ENCODE results near the gene MMP13.
"Not testable (repeated sequence)": the region's sequence is repeated elsewhere in the genome, so short reads cannot be mapped to it uniquely, and the experiment has no call there.

MMP13 gene

DNA sequence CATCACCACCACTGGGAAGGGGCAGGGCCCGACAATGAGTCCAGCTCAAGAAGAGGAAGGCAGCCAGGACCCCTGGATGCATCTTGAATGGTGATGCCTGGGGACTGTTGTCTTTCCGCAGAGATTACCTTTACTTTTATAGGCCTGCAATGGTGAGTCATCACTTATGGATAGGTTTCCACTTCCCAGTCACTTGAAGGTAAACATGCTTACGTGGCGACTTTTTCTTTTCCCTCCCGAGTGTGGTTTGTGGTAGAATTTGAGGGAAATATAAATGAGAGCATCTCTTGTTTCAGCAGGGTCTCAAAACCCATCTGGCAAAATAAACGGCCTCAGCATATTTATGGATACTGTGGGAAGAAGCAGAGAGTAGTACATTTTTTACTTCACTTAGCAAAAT is at the start of gene MMP13:
Gene MMP13, minus strand, starts transcription at position 109 of the 400 bp plus-strand sequence. Its CDS starts 27 bp downstream, at position 82.
- no peak for DNase-seq

DNA sequence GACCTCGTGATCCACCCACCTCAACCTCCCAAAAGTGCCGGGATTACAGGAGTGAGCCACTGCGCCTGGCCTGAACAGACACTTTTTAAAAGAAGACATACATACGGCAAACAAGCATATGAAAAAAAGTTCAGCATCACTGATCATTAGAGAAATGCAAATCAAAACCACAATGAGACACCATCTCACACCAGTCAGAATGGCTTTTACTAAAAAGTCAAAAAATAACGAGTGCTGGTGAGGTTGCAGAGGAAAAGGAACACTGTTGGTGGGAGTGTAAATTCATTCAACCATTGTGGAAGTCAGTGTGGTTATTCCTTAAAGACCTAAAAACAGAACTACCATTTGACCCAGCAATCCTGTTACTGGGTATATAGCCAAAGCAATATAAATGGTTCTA is 48.7 kb upstream of the MMP13 start:
- not testable (repeated sequence) for DNase-seq

DNA sequence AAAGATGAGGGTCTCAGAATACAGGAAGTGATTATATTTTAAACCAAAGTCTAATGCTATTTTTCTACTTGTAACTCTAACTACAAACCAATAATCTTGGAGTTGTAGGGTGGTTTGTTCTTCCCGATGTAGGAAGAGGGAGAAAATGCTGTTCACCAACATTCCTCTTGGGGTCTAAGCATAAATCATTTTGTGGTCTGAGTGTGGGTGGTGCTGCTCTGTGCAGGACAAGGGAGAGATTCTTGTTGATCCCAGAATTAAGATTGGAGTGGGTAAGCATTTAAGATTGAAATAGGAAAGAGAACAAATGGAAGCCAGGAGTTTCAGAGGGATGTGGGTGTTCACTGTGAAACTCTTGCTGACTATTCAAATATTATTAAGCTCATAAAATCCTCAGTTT is 38.6 kb upstream of the MMP13 start:
- DNase-seq, result no peak

DNA sequence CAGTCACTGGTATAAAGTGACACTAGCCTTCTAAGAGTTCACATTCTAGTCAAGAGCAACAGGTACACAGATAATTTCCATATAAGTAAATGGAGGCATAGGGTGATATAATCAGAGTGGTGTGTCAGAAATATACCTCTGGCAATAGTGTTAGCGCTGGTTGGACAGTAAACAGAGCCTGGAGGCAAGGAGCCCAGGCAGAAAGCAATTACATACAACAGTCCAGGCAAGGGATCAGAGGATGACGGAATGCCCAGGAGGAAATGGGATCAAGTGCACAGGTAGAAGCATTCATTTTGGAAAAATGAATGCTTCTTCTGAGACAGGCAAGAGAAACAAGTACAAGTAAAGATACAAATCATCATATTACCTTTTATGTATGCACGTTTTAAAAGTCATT is 36.2 kb upstream of the MMP13 start:
- DNase-seq, result no peak

DNA sequence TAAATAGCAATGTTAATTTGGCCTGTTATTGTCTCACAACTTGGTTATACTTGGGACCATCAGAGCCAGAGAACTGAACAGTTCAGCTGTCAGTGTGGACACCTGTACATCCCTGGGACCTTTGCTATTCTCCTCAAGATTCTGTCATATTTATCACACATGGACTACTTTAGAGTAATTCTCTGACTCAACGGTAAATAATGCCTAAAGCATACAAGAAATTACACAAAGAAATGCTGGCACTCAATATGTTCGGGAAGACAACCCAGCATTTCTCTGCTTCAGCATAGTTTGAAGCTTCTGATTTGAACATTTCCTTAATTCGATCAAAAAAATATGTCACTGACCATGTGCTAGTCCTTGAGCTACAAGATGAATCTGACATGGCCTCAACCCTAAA is 34.6 kb upstream of the MMP13 start:
- DNase-seq, result no peak

DNA sequence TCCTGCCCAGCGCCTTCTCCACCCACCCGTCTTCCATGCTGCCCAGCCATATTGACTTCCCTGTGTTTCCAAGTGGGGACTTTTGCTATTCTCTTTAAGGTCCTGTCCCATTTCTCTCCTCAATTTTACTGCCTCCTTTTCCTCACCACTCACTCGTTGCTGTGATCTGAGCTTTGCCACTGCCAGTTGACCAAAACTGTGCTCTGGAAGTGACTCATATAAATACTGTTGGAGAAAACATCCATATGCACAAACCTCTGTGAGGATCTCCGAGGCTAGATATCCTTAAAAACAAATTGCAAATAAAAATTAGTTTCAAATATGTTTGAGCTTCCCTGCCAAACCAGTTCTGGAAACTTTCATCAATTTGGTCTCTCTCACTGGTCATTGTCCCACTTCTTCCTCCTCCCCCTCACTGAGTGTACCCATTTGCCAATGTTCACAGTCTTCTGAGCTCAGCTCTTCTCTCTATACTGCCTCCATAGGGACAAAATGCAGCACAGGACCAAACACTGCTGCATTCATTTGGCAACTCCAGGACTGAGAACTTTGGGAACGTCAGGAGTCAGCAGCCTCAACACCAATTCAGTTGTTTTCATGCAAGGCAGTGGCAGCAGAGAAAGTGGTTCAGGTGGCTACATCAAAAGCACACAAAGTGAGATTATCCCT is 34.0 kb upstream of the MMP13 start:
- no peak for DNase-seq

DNA sequence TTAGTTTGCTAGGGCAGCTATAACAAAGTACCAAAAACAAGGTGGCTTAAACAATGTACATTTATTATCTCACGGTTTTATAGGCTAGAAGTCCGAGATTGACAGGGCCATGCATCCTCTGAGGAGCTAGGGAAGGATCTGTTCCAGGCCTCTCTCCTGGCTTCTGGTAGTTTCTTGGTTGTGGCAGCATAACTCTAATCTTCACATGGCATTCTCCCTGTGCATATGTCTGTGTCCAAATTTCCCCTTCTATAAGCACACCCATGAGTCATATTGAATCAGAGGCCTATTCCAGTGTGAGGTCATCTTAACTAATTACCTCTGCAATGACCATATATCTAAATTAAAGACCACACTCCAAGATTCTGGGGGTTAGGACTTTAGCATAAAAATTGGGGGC is 31.3 kb upstream of the MMP13 start:
- no peak for DNase-seq

DNA sequence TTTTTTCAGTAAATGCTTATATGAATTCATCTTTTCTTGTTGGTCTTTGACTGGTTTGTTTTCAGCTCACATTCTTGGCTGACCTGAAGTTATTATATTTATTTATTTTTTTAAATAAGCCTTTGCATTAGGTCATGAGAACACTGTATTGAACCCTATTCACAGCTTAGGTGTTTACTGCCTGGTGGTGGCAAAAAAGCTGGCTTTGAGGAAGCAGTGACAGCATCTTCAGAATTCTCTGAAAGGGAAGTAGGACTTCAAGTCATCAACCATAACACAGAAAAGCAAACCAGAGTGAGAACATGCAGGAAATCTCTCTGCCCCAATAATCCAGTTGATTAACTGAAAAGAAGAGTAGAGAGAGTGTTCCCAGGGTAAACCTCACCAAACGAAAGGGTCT is 30.3 kb upstream of the MMP13 start:
- no peak for DNase-seq

DNA sequence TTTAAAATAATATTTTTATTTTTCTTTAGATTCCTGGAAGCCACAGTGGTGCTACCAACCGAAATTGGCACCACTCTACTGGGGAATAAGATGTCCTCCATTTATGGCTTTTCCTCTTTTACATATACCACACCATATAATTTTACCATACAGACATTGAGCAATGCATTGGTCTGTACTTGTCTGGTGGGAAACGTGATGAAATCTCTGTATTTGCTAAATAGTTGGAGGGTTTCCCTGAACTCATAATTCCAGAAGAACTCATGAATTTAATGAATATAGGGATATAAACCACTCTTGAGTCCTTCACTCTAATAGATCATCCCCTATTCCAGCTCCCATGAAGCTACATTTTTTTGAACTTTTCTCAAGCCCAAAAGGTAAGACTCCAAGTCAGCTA is 28.0 kb upstream of the MMP13 start:
- no peak for DNase-seq

DNA sequence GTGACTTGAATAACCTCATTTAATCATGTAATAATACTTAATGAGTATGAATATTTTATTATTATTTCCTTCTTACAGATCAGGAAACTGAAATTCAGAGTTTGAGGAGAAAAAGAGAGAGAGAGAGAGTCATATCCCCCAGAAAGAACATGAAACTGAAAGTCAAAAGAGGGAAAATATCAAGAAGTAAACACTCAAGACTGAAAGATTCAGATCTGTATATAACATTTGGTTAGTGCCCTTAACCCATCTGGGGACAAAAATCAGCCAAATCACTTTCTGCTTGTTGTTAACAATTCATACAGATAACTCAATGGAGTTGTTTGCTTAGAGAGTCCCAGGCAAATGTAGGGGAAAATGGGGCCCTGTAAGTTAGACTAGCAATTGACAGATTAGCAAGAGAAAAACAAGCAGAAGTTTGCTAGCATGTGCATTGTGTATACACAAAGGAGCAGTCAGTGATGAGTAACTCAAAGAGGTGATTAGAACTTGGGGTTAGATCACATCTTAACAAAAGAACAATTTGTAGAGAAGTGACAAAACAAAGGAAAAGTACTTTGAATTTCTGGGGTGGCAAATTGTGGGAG is 25.9 kb upstream of the MMP13 start:
- DNase-seq, result no peak

DNA sequence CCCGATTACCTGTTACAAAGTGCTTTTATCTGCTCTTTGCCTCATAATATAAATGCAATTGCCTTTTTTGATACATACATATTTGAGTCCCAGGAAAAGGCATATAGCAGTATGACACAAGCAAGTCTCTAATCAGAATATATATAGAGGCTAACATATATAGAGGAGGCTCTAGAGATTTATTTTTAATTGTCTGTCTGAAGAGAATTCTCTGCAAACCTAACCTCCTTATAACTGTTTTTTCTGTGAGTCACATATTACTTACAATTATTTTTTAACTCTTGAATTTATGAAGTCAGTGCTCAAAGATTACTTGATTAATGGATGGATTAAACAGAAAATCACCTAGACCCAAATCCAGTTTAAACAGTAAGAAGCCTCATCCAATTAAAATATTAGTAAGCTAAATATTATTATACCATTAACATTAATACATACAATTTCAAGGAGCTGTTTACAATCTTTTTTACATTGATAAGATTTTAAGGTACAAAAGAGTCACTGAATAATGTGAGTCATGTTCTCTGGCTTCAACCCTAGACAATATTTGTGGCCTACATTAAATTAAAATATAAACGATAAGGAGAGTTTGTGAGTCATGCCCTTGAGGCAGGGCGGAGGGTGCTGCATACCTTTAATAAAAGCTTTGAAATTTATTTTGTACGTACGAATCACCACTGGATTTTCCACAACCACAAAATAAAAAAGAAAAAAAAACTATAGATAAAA is 19.2 kb upstream of the MMP13 start:
- no peak for DNase-seq

DNA sequence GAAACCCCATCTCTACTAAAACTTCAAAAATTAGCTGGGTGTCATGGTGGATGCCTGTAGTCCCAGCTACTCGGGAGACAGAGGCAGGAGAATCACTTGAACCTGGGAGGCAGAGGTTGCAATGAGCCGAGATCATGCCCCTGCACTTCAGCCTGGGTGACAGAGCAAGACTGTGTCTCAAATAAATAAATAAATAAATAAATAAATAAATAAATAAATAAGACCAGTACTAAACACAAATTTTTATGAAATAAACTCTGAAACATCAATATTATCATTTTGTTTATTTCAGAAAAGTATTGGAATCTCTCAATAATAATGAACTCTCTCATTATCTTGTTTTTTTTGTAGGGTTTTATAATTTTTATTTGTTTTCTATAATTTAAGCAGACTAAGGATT is 18.2 kb upstream of the MMP13 start:
- DNase-seq, result not testable (repeated sequence)

DNA sequence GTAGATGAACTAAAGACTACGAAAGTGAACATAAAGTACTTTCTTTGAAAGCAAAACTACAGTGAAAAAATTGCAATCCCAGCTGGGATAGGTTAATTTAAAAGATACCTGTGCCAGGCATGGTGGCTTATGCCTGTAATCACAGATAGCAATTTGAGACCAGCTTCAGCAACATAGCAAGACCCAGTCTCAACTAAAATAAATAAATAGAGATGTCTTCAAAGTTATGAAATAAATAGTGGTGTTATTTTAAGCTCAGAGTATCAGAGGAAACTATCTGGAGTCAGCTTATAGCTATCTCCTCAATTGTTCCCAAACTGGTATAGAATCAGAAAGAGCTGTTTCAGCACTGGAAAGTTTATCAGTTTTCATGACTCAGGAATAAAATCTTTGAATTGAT is 17.3 kb upstream of the MMP13 start:
- no peak for DNase-seq

DNA sequence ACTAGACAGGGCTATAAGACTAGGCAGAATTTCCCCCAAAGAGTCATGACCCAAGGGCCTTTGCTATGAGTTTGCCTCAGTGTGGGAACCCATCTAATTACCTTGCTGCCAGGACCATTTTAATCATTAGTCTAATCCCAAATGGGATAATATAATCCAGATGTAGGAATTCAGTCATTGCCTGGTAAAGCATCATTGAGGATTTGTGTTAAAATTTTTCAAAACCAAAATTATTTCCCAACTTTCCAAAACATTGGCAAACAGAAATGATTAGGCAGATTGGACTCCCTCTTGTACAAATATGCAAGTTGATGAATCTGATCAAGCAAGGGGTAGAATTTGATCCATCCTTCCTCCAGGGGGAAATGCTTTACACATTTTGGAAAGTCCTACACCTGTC is 16.2 kb upstream of the MMP13 start:
- DNase-seq, result no peak

DNA sequence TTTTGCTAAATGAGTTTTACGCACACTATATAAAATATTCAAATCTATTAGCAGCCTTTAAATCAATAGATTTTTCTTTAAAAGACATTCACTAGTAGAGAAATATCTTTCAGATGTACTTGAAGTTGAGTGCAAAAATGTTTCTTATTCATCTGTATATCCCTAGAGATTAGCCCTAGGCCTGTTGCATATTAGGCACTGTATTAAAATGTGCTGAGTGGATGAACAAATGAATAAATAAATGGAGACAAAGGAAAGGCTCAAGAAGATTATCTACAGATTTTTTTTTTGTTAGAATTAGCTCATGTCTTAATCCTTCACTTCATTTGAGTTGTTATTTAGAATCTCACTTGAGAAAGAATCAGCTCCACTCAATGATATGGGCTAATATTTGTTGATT is 12.0 kb upstream of the MMP13 start:
- no peak for DNase-seq

DNA sequence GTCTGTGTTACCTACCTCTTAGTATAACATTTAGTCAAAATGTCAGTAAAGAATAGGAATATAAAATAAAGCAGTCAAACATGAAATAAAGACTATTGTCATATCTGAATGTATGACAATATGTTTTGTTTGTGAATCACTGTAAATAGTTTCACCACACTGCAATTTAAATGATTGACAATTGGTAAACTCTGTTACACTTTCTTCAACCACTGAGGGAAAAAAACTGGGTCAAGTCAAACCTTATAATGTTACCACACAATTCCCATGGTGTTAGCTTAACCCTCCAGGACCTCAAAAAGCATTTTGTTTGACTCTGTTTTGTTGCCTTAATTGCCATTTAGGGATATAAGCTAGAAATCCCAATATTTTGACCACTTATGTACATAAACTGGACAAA is 10.5 kb upstream of the MMP13 start:
- DNase-seq, result no peak

DNA sequence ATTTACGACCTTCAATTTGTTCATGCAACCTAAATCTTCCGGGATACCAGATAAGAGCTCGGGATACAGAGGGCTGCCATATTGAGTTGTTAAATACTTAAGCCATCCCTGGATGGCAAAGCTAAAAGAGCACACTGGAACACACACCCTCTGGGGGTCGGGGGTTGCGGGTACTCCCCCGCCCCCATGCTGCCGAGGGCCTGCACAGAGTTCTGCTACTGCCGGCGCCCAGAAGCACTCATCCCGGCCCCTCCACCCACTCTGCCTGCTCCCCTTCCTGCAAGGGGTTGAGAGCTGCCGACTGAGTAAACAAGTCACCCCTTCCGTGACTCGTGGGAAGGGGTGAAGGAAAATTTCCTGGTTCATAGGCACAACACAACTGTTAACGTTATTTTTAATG is 9.3 kb upstream of the MMP13 start:
- no peak for DNase-seq

DNA sequence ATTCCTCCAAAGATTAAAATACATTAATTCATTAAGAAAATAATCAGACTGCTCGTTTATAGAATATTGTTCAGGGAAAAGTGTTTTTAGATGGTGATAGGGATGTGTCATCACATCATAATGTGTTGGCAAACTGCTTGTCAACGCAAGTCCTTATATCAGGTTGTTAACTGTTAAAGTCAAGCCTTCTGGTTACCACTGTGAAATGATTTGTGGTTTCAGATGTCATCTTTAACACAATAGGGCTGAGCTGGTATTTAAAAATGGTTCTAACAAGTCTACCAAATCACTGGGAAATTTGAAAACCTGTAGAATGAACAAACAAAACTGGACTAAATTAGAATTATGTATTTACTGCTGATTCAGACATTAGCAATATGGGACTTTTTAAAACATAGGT is 2.4 kb upstream of the MMP13 start:
- no peak for DNase-seq

DNA sequence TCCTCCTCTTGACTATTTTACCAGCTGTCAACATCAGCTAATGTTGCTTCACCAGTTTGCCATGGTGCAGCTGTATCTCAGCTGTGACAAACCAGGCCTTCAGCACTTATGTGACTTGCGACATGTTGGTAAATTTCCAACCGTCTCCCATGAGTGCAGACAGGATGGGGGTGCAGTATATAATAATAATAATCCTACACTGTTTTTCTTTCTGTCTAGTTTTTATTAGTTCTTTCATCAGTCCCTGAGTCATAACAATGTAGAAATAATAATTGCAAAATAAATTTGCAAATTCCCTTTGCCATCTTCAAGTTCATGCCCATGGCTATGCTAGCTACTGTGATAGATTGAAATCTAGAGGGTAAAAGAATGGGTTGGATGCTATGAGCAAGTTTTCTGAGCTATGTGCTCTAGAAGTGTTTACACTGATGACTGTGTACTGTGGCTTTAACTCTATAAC is 4.9 kb downstream of the MMP13 start:
- DNase-seq, result no peak

DNA sequence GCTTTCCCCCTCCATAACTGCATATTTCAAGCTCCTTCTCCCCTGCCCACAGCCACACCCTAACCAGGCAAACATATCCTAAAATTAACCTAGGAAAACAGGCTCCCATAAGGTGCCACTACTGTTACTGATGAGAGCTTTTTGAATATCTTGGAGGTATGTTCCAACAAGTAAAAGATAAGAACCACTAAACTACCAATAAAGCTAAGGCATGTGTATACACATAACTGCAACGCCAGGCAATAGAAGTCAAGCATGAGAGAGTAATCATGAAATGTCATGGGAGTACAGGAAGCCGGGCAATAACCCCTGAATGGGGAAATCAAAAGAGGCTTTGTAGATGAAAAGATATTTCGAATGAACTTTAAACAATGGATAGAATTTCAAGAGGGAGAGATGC is 9.3 kb downstream of the MMP13 start:
- no peak for DNase-seq

DNA sequence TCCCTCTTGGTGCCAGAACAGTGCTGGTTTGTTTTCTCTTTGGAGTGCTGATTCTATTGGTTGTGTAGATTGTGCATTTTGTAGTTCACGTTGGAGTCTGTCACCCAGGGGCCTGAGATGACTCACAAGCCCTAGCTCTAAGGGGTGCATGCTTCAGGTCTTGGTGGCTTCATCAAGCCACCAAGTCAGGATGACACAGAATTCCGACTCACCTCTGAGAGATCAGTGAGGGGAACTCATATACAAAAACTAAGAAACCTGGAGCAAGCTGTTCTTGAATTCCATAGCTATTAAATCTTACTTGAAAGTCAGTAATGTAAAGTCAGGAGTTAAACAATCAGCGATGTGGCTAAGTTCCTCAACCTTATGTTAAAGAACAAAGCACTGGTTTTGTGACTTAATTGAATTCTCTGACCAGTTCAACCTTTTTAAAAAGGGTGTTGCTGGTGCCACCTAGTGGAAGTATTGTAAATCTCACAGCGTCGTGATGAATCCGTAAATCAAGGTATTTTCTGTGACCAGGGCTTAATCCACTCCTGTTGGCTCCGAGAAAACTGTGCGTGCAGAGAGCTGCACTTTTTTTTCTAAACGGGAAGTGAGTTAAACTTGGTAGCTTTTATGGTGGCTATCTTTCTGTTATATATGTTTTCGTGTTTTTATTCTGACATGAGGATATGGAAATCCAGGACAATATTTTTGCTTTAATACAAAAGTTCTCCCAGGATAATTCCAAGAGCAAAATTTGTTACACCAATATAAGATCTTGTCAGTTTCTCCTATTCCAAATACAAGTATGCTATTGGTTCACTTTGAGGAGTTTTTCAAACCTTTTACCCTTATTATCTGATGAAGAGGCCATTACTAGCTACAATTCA is 14.6 kb downstream of the MMP13 start:
- DNase-seq, result peak; percentile 85

DNA sequence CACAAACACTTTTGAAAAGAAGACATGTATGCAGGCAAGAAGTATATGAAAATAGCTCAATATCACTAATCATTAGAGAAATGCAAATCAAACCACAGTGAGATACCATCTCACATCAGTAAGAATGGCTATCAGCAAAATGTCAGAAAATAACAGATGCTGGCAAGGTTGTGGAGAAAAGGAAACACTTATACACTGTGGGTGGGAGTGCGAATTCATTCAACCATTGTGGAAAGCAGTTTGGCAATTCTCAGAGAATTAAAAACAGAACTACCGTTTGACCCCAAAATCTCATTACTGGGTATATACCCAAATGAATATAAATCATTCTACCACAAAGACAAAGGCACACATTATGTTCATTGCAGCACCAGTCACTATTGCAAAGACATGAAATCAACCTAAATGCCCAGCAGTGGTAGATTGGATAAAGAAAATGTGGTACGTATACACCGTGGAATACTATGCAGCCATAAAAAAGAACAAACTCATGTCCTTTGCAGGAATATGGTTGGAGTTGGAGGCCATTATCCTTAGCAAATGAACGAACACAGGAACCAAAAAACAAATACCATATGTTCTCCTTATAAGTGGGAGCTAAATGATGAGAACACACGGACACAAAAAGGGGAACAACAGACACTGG is 18.5 kb downstream of the MMP13 start:
- DNase-seq, result no peak

DNA sequence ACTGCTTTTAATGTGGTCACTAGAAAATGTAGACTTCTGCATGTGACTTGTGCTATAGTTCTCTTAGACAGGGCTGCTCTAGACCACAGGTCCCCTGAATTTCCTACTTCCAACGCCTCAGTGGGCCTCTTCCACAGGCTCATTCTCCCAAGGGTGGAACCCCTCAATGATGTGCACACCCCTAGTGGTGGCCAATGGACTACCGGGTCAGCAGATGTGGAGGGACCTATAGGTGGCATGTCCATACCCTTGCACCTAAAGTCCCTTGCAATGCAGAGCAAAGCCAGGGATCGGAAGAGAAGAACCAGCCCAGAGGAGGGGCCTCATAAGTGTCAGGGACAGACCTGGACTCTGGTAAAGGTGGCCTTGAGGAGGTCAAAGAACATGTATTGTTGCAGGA is 20.0 kb downstream of the MMP13 start:
- DNase-seq, result no peak
